Pancreas (tissue), 10 donors: ENCODE measurements around the gene AMOTL1. TPM values are rescaled to one million over a fixed set of nuclear protein-coding genes. Genes with fewer than 3 reads are reported as not detected.

ENCODE experiments used
- ATAC-seq, 4 donors: fragments of 200-7000 bp; cut with Tn5 transposase; one replicate each; pipeline versions ENCODE4 v1.8.0 to v1.9.1; 2020; ENCODE audit warnings: mild to moderate bottlenecking in 4 of 4, moderate library complexity in 4 of 4
- DNase-seq, 6 donors: peaks; one replicate each; pipeline ENCODE4 v3.0.0-alpha.2; 2020
- FAIRE-seq: peaks from 2 replicates; lab custom pipeline; 2012; peaks lifted over from hg19 to GRCh38; lab: Jason Lieb, UNC
- H3K27ac ChIP-seq, 4 donors: fragments of 200-600 bp; sonication (generic); 1 replicate in 3 of 4; 2 replicates in 1 of 4; pipeline versions ENCODE4 v1.5.0 to v1.8.0; 2020
- H3K27me3 ChIP-seq, 4 donors: fragments of 200-600 bp; one replicate each; pipeline ENCODE4 v1.8.0; 2021
- H3K36me3 ChIP-seq, 3 donors: fragments of 200-600 bp; sonication (generic) in 1 of 3; one replicate each; pipeline versions ENCODE4 v1.5.0 to v1.8.0; 2020 to 2021
- H3K4me1 ChIP-seq, 3 donors: fragments of 200-600 bp; one replicate each; pipeline ENCODE4 v1.8.0; 2021
- H3K4me3 ChIP-seq, 4 donors: fragments of 200-600 bp; sonication (generic) in 2 of 4; one replicate each; pipeline versions ENCODE4 v1.5.0 to v1.8.0; 2020 to 2021
- H3K9me3 ChIP-seq, 4 donors: fragments of 200-600 bp; one replicate each; pipeline ENCODE4 v1.8.0; 2021
- WGBS, 2 donors: extraction: QIAGEN DNeasy Blood & Tissue Kit; methylation state at CpG; one replicate each; pipeline ENCODE4 v1.1.7; 2013; 5-methylcytosine and 5-hydroxymethylcytosine counted together
- intact Hi-C, 3 donors: fragments of 100-400 bp; cut with DNase I; formaldehyde crosslinking; loops; one replicate each; pipeline versions ENCODE4 v1.11.1 to v1.14.2; 2022
- polyA plus RNA-seq, 2 donors: library from polyadenylated mRNA; stranded (reverse); fragments of 200-250 nt; gene quantifications; one replicate each; pipeline ENCODE4 v1.2.3, GENCODE V29; 2013
- total RNA-seq, 6 donors: library from RNA; stranded (reverse); fragmentation: NEBNext Ultra II Directional in 4 of 6; extraction: Animal tissue kit (Norgen Biotek cat#: 25700) in 4 of 6; gene quantifications; one replicate each; pipeline versions ENCODE4 v1.2.1 to v1.2.4, GENCODE V29; 2021 to 2023
- TF ChIP-seq, protein P1 (sequence below), 4 donors: fragments of 200-600 bp; sonication (generic) in 3 of 4; IDR thresholded peaks; one replicate each; pipeline versions ENCODE4 v1.5.0 to v1.8.0; 2021; ENCODE audit warnings: antibody characterized with exemption in 4 of 4
- donor health status: healthy with polysubstance abuse.
- donor health status: DM: no; HTN: no; CAD: no; lungs with moderate emphysema.
- donor health status: DM: no; HTN: no; CAD: no.
- donor health status: control.
- donor health status: control.
- donor health status: Bipolar disorder and iron deficiency.
- donor health status: DM: yes; HTN: yes; CAD: no.
- donor health status: DM: no; HTN: no; CAD: no.
- donor health status: DM: no; HTN: no; CAD: no.
- donor health status: DM: yes; HTN: yes; CAD: no.

The AMOTL1 gene
- total and polyA plus RNA-seq, 8 donors: 3.5 to 30.2 (median 18.4) TPM

DNA sequence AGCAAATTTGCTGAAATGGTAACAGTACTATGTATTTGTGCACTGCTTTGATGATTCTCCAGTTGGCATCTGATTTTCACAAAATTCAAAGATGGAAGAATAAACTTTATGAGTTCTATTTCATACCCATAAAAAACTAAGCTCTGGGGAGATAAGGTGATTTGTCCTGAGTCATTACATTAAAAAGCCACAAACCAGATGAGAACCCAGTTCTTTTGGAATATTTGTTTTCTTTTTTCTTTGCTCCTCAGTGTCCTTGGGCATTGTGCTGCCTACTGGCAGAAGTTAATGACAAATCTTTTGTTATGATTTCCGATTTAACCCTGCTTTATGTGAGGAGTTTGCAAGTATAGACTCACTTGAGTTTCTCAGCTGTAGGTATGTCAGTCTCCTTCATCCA lies 45.4 kb upstream of the AMOTL1 start:
- Histone ChIP-seq H3K9me3 (no peaks in the 10 kb centered on the region), H3K36me3 (no peaks in the 10 kb centered on the region), H3K27me3 (no peaks in the 10 kb centered on the region), H3K4me1 (no peaks in the 10 kb centered on the region), H3K4me3 (no peak overlapping the region), H3K27ac (no peak overlapping the region)
- intact Hi-C loops: no loop called here
- FAIRE-seq (no peak), ATAC-seq (no peak), DNase-seq (no peak)
- TF ChIP-seq, protein P1, sequence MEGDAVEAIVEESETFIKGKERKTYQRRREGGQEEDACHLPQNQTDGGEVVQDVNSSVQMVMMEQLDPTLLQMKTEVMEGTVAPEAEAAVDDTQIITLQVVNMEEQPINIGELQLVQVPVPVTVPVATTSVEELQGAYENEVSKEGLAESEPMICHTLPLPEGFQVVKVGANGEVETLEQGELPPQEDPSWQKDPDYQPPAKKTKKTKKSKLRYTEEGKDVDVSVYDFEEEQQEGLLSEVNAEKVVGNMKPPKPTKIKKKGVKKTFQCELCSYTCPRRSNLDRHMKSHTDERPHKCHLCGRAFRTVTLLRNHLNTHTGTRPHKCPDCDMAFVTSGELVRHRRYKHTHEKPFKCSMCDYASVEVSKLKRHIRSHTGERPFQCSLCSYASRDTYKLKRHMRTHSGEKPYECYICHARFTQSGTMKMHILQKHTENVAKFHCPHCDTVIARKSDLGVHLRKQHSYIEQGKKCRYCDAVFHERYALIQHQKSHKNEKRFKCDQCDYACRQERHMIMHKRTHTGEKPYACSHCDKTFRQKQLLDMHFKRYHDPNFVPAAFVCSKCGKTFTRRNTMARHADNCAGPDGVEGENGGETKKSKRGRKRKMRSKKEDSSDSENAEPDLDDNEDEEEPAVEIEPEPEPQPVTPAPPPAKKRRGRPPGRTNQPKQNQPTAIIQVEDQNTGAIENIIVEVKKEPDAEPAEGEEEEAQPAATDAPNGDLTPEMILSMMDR (IDR thresholded peaks at IDR 0.05): no peak
- 47 to 51% methylated on average over 1 of the region's 1 CpG for WGBS, 2 donors

DNA sequence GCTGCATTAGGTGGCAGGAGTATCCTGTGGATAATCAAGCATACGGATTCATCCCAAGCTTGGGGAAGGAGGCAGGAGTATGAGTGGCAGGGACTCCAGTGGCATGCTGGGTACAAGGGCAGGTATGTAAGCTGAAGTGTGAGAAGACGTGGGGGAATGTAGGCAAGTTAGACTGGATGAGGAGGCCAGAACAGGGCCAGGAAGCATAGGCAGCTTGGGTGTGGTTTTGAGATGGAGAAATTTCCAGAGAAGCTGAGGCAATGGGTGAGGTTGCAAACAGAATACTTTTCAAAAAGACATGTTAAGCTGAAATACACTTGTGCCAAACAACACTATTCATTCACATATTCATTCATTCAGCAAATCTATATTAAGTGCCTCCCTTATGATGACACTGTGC lies 43.1 kb upstream of the AMOTL1 start:
- Histone ChIP-seq H3K27ac (no peak overlapping the region), H3K27me3 (no peaks in the 10 kb centered on the region), H3K4me3 (no peak overlapping the region), H3K9me3 (no peaks in the 10 kb centered on the region), H3K36me3 (no peaks in the 10 kb centered on the region), H3K4me1 (no peaks in the 10 kb centered on the region)
- FAIRE-seq (no peak), DNase-seq (no peak), ATAC-seq (no peak)
- 87 to 89% methylated on average over 2 of the region's 2 CpGs for WGBS, 2 donors
- intact Hi-C loops: no loop called here
- TF ChIP-seq, protein P1 (IDR thresholded peaks at IDR 0.05): no peak

DNA sequence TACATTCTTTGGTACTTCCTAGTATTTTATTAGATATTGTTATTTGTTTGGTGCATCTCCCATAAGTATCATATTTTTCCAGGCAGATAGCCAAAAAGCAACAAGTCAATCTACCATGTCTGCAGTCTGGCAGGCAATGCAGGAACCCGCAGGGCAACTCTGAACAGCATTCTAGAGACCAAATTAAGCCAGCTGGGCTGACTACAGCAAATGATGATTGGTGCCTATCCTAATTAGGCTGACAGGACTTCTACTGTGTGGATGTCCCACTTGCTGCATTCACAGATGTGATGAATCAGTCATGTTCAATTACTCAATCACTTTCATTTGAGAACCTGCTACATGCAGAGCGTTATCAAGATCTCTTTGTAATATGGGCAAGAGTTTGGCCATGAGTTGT lies 40.3 kb upstream of the AMOTL1 start:
- intact Hi-C loops: no loop called here
- FAIRE-seq: no peak
- Histone ChIP-seq H3K36me3 (no peaks in the 10 kb centered on the region), H3K27ac (no peak overlapping the region), H3K4me3 (no peak overlapping the region), H3K4me1 (no peaks in the 10 kb centered on the region), H3K27me3 (no peaks in the 10 kb centered on the region), H3K9me3 (no peaks in the 10 kb centered on the region)
- ATAC-seq: no peak
- 82 to 88% methylated on average over 2 of the region's 2 CpGs for WGBS, 2 donors
- TF ChIP-seq, protein P1 (IDR thresholded peaks at IDR 0.05): no peak
- DNase-seq: no peak

DNA sequence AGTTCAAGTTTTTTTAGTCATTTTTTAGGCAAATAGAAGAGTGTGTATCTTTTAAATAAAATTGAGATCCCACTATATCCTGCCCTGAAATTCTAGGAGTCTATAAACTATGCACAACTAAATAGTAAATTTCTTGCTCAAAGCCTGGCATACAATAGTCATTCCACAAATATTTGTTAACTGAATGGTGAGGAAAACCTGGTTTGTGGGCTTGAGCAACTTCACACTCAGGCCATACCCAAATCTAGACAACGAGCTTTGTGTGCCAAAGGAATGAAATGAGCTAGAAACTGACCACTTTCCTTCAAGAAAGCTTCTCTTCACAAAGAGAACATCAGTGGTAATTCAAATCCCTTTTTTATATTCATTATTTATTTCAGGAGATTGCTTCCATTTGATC lies 39.6 kb upstream of the AMOTL1 start:
- Histone ChIP-seq H3K36me3 (no peaks in the 10 kb centered on the region), H3K27ac (no peak overlapping the region), H3K9me3 (no peaks in the 10 kb centered on the region), H3K27me3 (no peaks in the 10 kb centered on the region), H3K4me1 (no peaks in the 10 kb centered on the region), H3K4me3 (no peak overlapping the region)
- ATAC-seq (no peak), DNase-seq (no peak), FAIRE-seq (no peak)
- TF ChIP-seq, protein P1 (IDR thresholded peaks at IDR 0.05): no peak
- intact Hi-C loops: no loop called here
- WGBS, 2 donors: 73 to 87% methylated on average over 1 of the region's 1 CpG

DNA sequence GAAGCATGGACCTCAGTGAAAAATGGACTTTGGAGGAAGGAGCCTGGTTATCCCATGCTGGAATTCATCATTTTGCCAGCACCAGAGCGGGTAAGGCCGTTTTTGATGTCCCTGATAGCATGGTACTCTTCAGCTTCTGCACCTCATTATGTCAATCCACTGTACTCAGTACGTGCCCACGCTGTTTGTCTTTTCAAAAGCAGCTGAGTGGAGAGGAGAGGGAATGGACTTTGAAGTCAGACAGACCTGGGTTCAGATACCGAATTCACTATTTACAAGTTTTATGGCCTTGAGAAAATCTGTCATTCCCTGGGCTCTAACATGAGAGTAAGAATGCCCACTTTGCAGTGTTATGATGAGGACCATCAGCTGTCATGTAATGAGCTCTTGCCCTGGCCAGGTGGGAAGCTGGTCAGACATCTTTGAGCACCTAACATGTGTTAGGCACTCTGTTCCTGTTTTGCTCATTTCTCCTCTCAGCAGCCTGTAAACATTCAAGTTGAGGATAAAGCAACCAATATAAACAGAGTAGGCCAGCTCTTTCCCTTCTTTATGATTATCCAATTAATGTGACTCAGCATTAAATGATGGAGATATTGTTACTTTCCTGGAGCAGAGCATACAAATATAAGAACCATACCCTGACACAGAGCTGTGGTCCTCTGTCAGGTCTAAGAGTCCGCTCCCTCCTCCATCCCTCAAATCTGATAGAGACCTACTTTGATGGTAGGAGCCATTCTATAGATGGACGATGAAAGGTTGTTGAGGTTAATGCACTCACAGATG lies 39.0 kb upstream of the AMOTL1 start:
- H3K4me3 ChIP-seq: no peak overlapping the region
- no peak overlapping the region for H3K27ac ChIP-seq
- H3K4me1 ChIP-seq: no peaks in the 10 kb centered on the region
- WGBS, 2 donors: 77 to 79% methylated on average over 7 of the region's 7 CpGs
- intact Hi-C loops: no loop called here
- FAIRE-seq: no peak
- DNase-seq: no peak
- no peaks in the 10 kb centered on the region for H3K9me3 ChIP-seq
- no peaks in the 10 kb centered on the region for H3K27me3 ChIP-seq
- no peak for ATAC-seq
- no peaks in the 10 kb centered on the region for H3K36me3 ChIP-seq
- TF ChIP-seq, protein P1 (IDR thresholded peaks at IDR 0.05): no peak
